T-helper 2 cell (primary cell): ENCODE data around the gene SIPA1L3.

Source experiments
- DNase-seq, 5 experiments: peaks; one replicate each; pipeline versions ENCODE4 v3.0.0 to v3.0.0-alpha.2; 2012 to 2022

Gene SIPA1L3

DNA sequence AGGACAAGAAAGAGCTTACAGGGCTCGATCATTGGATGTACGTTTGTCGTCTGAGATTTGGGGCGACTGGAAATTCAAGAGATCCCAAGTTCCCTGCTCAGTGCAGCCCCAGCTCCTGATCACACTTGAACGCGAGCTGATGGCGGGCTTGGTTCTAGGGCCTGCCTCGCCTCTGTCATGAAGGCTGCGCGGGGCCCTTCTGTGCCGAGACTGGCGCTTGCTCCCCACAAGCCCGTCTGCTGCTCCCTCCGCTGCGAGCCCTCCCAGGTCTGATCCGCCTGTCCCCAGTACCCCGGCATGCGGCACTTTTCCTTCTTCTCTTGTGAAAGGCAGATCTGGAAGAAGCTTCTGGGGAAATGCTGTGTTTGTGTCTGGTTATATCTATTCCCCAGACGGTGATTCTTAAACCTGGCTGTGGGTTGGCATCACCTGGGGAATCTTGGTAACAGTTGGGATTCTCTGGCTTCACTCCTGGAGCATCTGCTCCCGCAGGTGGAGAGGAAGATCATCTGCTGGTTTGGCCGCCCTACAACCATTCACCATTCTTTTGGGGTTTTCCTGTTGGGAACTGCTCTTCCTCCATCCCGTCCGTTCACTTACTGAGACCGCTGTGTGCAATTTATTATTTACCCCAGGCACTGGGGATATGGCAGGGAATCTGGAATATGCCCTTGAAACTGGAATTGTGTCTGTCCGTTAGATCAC, 43.6 kb downstream of the SIPA1L3 start:
- DNase-seq, result no peak

DNA sequence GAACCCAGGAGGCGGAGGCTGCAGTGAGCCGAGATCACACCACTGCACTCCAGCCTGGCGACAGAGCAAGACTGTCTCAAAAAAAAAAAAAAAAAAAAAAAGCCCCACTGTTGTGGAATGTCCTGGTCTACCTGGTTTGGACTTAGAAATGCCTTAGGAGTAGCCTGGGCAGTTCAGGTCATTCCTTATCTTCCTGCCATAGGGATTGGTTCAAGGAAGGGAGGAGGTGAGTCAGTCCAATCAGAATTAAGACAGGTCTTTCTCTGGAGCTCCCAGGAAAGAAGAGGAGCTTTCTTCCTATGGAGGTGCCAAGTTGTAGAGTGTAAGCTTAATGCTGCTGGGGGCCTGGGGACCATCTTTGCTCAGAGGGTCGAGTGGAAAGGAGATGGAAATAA, 44.8 kb downstream of the SIPA1L3 start:
- no peak for DNase-seq

DNA sequence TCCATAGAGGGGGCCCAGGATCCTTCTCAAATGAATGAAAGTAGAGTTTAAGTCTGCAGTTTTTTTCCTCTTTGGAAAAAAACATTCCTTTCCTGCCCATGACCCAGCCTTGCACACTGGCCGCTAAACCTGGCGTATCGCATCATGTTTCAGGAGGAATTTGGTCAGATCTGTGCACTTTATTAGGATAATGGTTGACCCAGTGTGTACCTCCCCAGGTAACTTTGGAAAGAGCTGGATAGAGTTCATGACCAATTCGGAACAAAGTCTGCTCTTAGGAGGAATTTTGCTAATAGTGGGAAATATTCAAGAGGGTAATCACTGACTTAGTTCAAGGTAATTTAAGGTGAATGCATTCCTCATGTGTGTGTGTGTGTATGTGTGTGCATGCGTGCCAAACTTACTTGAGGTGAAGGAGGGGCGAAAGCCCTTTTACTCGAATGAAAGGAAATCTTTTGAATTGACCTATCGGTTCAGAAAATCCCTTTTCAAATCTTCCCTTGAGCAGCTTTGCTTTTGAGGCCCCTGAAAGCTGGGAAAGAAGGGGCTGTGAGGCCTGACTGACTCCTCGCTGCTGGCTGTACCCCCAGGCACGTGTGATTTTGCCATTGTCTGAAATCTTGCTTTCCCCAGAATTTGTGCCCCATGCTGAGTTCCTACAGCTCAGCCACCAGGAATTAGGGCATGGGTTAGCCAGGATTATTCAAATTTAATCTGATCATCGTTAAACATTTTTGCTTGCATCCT, 46.3 kb downstream of the SIPA1L3 start:
- DNase-seq, result no peak

DNA sequence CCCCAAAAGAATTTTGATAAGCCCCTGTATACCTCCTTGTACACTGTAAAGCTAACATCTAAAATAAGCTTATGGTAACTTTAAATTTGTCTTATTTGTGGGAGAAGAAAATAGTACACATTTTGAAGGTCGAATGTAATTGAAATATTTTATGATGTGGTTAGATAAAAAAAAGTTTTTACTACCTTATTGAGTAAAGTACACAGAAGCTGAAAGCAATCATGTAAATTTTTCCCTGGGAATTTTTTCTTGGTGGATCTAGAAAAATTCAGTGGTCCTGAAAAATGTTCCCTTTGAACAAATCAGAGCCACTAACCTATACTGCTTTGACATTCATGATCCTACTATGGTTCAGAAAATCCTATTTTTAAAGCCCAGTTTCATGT, 46.9 kb downstream of the SIPA1L3 start:
- no peak for DNase-seq

DNA sequence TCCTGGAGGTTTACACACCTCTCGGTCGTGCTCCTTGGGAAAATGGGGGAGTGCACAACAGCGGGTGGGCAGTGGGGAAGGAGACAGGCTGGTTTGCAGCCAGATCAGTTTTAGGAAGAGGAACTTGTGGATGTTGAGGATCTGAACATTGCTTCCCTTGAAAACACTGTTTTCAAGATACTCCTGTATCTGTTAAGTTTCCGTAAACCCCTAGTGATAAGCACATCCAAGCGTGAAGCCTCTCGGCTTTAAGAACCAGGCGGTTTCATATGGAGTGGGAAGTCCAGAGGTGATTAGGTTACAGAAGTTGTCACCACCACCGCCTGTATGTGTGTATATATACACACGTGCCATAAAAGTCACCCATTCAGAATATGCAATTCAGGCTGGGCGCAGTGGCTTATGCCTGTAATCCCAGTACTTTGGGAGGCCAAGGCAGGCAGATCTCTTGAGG, 47.4 kb downstream of the SIPA1L3 start:
- DNase-seq, result no peak

DNA sequence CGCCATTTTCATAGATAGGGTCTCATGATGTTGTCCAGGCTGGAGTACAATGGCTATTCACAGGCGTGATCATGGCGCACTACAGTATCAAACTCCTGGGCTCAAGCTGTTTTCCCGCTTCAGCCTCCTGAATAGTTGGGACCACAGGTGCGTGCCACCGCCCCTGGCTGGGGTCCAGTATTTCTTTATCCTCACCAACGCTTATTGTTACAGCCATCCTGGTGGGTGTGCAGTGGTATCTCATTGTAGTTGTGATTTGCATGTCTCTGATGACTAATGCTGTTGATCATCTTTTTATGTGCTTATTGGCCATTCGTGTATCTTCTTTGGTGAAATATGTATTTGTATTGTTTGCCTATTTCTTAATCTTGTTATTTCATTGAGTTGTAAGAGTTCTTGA, 49.0 kb downstream of the SIPA1L3 start:
- DNase-seq, result no peak

DNA sequence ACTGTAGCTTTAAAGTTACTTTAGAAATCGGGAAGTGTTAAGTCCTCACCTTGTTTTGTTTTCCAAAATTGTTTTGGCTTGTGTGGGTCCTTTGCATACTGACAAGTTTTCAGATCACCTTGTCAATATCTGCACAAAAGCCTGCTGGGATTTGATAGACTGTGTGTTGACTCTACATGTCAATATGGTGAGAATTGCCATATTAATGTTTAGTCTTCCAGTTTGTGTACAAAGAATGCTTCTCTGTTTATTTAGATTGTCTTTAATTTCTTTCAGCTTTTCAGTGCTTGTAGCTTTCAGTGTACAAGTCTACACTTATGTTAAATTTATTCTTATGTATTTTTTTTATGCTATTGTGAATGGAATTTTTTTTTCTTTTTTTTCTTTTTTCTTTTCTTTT, 50.2 kb downstream of the SIPA1L3 start:
- DNase-seq, result no peak

DNA sequence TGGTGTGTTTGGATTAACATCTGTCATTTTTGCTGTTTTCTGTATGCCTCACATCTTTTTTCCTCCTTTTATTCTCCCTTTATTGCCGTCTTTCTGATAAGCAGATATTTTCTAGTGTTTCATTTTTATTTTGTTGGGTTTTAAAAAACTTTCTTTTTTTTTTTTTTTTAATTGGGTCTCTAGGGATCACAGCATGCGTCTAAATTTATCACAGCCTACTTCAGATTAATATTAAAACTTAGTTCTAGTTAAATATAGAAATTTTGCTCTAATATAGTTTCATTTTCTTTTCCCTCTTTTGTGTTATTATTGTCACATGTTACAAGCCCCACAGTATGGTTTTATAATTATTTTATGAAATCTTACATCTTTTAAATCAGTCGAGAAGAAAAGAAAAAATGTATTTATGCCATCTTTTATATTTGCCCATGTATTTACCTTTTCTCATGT, 52.7 kb downstream of the SIPA1L3 start:
- DNase-seq, result no peak

DNA sequence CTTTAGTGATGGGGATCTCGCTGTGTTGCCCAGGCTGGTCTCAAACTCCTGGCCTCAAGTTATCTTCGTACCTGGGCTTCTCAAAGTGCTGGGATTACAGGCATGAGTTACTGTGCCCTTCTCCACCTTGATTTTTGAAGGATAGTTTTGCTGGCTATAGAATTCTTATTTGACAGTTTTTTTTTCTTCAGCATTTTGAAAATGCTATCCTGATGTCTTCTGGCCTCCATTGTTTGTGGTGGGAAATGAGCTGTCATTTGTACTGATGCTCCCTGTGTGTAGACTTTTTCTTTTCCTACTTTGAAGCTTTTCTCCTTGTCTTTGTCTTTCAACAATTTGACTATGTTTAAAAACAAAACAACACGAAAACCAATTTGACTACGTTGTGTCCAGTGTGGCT, 54.2 kb downstream of the SIPA1L3 start:
- DNase-seq, result no peak

DNA sequence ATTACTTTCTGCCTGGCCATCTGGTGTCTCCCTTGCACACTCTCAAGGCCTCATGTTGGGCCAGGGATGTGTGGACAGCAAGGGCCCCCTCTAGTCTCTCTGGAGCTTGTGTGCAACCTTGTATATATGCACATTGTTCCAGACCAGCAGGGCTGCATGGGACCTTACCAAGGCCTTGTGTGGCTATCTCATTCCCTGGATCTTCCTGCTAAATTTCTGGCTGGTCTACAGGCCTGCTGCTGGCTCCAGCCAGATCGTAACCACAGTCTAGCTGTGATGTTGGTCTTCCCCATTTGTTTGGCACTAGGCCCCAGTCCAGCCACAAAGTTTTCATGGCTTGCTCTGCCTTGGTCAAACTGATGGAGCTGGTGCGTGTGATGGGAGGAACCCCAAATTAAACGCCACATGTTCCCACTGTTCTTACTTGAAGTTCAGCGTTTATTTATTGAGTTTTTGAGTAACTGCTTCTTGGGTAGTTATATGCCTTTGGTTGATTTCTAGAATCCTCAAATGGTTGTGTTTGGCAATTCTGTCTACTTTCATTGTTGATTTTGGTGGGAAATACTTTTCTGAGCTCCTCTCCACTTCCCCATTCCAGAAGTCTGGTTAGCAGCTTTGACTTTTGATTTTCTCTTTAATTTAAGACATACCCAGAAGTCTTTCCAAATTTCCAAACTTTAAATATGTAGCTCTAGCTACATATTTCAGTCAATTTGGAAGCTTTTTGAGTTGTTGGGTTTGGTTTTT, 56.4 kb downstream of the SIPA1L3 start:
- no peak for DNase-seq

DNA sequence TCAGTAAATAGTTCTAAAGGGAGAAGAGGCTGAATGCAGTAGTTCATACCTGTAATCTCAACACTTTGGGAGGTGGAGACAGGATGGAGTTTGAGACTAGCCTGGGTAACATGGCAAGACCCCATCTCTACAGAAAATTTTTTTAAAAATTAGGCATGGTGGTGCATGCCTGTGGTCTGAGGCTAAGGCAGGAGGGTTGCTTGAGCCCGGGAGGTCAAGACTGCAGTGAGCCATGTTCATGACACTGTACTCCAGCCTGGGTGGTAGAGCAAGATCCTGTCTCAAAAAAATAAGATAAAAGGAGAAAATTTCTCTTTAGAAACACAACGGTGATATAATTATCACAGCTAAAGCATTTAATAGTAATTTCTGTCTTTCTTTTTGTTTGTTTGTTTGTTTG, 57.1 kb downstream of the SIPA1L3 start:
- no peak for DNase-seq

DNA sequence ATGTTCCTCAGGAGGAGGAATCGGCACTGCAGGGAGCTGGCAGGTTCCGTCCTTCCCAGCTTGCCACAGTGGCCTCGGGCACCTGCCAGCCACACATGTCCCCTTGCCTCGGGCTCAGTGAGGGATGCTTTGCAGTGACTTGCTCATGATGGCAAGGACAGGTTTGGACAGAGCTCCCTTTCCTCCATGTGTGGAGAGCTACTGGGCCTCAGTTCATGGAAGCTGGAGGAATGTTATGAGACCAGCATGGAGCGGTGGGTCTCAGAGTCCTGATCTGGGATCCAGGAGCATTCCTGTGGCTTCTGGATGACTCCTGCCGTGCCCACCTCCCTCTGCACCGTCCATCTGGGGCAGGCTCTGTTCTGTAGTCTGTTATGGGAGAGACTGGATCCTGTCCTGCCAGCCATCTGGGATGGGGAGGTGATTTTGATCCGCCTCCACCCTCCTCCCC, 59.2 kb downstream of the SIPA1L3 start:
- no peak for DNase-seq

DNA sequence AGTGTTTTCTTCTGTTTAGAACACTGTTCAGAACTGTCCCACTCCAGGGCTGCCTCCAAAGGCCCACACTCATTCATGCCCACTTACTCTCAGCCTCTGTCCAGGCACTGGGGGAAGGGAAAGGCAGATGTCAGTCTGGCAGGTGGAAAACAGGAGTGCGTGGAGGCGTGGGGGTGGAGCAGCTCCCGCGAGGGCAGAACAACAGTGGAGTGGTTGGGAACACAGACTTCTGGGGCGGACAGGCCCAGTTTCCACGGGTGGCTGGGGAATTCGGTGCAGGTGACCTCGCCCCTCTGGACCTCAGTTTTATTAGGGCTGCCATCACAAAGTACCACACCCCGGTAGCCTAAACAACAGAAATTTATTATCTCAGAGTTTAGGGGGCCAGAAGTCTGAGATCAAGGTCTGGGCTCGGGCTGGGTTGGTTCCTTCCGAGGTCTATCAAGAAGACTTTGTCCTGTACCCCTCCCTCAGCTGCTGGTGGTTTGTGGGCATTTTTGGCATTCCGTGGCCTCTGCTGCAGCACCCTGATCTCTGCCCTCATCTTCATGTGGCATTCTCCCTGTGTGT, 59.7 kb downstream of the SIPA1L3 start:
- DNase-seq, result no peak

DNA sequence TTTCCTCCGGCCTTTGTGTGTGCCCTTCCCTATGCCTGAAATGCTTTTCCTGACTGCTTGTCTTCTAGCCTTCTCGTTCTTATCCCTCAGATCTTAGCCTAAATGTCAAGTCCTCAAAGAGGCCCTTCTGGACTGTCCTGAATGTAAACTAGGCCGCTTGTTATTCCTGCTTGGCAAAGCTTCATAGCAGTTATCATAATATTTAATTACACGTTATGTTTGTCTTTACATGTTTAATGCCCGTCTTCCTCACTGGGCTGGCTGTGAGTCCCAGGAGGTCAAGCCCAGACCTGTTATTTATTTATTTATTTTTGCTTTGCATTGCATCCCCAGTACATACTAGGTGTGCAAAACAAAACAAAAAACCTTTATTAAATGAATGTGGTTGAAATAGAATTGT, 62.7 kb downstream of the SIPA1L3 start:
- DNase-seq, result no peak

DNA sequence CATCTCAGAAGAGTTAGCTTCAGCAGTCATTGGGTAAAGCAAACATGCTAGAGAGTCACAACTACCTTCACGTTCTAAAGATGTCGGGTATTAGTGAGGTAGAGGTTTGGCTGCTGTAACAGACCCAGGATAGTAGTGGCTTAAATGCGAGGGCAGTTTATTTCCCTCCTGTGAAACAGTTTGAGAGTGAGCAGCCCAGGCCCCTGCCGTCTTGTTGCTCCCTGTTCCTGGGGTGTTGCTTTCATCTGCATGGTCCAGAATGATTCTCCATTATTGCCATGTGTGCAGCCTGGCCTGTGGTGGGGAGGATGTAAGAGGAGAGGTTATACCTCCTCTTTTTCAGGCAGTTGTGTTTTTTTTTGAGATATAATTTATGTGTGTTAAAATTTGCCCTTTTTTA, 63.7 kb downstream of the SIPA1L3 start:
- DNase-seq, result no peak

DNA sequence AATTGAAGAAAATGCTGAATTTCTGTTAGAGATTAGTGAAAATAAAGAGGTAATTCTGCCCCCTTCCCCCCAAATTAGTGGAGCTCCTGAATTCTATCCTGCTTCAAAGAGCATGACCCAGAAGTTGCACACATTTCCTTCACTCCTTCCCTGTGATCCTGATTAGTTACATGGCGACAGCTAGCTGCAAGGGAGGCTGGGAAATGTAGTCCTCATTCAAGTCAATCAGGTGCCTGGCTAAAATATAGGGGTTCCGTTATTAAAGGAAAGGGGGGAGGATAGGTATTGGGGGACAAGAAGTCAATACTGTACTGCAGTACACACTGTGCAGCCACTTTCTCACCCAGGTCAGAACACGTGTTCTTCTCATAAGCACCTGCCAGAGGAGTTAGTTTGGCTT, 65.8 kb downstream of the SIPA1L3 start:
- DNase-seq, result no peak

DNA sequence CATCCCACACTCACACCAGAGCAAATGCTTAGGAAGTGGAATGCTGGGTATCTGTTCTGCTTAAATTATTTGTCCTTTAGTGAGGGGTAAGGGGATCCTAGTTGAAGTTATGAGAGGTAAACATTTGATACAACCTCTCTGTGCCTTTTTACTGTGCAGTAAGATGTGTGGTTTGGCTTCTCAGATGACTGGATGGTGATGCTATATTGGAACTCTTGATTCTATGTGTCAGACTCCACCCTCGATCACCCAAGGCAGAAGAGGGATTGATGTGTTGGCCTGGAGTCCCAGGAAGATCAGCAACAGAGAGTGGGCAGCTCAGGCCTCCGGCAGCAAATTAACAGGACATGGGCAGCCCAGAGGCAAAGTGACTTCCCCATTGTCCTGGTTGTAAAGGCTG, 66.7 kb downstream of the SIPA1L3 start:
- no peak for DNase-seq

DNA sequence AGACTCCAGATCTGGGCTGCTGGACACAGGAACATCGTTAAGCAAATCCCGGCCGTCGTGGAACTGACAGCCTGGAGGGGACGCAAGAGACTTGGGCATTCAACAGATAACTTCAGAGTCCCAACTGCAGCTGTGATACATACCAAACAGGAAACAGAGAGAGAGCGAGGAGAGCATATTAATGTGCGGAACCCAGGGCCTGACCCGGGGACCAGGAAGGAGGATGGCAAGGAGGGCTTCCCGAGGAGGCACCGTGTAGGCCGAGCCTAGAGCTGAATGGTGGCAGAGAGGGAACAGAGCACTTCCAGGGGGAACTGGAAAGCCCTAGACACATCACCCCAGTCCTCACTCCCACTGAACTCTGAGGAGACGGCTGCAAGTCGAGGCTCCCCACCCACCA, 68.1 kb downstream of the SIPA1L3 start:
- no peak for DNase-seq

DNA sequence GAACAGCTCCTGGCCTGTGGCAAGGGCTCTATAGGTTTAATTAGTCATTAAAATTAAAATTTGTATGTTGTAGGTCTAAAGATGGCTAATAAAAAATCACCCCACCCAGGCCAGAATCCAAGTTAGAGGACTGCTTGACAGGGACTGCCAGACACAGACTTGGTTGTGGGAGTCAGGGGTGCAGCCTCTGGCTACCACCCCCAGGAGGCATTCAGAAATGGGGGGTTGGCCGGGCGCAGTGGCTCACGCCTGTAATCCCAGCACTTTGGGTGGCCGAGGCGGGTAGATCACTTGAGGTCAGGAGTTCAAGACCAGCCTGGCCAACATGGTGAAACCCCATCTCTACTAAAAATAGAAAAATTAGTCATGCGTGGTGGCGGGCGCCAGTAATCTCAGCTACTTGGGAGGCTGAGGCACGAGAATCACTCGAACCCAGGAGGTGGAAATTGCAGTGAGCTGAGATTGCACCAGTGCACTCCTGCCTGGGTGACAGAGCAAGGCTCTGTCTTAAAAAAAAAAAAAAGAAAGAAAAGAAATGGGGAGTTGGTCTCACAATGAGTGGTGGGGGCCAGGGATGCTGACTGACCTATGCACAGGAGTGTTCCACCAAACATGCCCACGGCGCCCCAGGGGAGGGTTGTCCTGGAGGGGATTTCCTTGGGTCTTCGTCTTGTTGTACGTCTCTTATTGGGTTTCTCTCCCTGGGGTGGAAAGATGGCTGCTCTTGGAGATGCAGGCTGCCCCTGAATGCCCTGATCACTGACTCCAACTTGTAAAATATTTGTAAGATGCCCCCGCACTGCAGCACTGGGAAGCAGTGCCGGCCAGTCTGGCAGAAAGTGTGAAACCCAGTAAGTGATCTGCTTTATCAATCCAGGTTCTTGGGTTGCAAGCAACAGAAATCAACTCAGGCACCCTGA, 68.8 kb downstream of the SIPA1L3 start:
- DNase-seq, result no peak

DNA sequence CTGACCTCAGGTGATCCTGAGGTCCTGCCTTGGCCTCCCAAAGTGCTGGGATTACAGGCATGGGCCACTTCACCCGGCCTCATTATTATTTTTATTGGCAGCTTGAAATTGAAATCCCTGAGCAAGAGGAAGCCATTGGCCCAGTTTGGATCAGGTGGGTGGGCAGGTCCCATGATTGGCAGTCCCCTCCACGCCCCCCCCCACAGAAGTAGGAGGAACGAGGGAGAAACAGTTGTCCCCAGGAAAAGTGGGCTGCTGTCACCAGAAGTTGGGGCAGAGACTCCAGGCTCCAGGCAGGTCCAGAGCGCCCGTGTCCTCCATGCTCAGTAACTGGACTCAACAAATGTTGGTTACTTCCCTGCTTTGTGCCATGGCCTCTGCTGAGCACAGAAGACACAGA, 70.4 kb downstream of the SIPA1L3 start:
- DNase-seq, result no peak

DNA sequence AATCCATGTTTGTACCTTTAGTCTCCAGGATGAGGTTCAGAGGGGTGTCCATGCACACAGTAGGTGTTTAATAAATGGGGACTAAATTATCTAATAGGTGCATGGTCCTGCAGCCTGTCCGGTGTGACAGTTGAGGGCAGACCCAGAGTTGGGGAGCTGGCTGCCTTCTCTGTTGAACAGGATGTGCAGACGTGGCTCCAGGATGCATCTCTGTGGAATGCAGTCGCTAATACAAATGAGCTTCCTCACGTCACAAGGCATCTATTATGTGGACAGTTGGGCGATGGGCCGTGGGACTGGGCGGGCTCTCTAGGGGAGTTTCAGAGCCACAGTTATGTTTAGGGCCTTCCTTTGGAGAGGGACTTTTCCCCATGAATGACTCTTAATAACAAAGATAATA, 71.0 kb downstream of the SIPA1L3 start:
- no peak for DNase-seq

DNA sequence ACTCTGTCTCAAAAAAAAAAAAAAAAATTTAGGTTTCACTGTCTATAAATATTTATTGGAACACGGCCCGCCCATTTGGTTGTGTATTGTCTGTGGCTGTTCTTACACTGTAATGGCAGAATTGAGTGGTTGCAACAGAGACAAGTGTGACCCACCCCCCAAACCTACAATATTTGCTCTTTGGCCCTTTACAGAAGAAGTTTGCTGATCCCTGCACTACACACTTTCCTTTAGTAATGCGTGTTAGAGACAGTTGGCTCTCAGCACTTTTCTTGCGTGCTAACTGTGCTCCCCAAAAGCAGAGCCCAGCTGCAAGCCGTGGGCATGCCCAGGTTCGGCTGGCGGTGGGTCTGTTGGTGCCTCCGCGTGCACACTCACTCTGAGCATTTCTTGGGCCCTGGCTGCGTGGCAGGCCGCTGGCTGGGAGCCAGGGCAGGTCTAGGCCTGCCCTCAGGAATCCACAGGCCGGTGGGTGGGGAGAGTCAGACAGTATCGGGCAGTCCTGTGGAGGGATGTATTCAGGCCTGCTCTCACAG, 72.6 kb downstream of the SIPA1L3 start:
- DNase-seq, result no peak
